ENCODE measurements around the gene PPM1J.
A peak's percentile ranks its signal among the peaks of the same experiment; 100 is the strongest.

The PPM1J gene

DNA sequence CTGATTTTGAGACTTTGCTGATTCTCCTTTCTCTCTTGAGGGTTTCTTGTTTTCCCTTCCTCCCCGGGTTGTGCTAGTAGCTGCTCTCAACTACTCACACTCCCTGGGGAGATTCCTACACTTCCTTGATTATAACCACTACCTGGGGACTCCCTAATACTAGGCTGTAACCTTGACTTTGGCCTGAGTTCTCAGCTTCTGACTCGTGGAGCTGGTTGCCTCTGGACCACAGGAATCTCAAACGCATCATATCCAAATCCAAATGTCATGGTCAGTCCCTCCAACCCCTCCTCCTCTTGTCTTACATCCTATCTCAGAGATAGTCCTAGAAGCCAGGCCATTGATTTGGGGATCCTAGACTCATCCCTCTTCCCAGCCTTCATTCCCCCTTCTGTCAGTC, 28.7 kb downstream of the PPM1J start:
- no peak for DNase-seq

DNA sequence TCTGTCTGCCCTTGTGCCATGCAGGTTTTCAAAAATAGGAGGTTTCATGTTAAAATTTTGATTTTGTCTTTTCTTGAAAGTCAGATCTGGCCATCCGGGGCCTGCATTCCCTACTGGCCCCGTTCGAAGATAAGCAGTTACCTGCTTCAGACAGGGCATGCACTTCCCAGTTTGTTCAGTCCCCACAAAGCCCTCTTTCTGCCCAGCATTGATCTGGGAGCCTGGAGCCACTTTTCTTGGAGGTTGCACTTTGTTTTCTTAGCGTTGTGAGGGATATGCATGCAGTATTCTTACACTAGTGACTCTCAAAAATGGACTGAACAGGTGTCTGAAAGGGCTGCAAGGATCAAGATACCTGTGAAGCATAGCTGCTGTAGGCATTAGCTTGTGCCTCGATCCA, 29.2 kb downstream of the PPM1J start:
- DNase-seq, result no peak

DNA sequence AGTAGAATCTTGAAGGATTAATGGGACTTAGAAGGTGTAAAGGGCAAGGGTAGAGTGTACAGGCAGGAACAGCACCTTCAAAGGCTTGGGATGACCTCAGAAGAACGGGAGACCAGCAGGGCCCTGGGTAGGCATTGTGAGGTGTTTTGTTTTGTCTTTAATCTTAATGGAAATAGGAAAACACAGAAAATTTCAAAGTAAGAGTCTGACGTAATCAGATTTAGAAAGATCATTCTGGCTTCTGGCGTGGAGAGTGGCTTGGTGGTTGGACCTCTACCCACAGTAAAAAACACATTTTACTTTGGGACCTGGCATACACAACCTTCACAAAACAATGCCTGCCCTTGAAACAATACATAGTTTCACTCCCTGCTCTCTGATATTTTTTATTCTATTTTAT, 36.5 kb downstream of the PPM1J start:
- DNase-seq, result no peak

DNA sequence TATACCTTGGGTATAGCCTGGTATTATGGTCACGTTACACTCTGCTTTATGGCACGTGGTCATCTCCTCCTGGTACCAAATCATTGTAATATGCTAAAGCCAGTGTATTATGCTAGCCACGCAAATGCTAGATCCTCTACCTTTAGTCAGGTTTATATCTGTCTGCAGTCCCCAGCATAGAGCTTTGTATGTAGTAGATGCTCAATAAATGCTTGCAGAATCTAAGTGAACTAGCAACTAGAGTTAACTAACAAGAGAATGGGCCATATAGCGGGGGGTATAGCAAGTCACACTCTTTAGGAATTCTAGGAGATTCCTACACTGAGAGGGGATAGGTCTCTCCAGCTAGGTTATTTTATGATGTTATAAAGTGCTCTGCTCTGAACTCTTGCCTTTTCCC, 37.6 kb downstream of the PPM1J start:
- no peak for DNase-seq

DNA sequence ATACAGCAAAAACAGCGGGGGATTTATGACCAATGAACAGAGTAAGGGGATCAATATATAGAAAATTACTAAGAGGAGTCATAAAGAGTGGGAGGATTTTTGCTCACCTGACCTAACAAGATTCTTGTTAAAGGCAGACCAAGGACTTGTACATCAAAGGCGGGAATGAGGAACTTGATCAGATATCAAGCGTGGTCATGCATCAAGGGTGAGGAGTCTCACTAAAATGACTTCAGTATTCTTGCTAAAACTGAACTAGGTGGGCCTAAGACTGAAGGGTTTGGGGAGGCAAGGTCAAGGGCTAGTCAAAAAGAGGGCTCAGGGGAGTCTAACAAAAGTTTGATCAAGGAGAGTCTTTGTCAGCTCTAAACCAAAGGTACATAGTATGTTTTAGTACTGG, 38.6 kb downstream of the PPM1J start:
- DNase-seq, result no peak

DNA sequence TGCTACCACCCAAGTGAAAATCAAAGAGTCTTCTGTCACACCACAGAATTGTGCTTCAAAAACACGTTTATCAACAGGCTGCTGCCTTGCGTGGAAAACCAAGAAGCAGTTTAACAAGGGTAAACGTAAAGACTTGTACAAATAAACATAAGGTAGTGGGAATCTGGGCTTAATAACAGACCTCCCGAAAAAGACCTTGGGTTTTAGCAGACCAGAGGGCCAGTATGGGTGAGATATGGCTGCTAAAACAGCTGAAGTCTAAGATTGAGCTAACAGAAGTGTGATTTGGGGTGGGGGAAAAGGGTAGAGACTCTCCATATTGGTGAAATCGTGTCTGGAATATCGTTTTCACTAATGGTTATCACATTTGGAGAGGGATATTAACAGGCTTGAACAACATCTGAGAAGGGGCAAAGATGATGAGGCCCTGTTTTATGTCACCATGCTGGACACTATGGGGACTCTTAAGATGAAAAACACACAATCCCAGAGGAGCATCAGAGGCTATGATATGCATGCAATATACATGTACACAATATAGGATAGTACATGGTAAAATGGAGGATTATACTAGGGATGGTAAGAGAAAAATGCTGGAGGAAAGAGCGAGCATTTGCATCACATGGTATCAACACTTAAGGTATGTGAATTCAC, 39.3 kb downstream of the PPM1J start:
- DNase-seq, result no peak

DNA sequence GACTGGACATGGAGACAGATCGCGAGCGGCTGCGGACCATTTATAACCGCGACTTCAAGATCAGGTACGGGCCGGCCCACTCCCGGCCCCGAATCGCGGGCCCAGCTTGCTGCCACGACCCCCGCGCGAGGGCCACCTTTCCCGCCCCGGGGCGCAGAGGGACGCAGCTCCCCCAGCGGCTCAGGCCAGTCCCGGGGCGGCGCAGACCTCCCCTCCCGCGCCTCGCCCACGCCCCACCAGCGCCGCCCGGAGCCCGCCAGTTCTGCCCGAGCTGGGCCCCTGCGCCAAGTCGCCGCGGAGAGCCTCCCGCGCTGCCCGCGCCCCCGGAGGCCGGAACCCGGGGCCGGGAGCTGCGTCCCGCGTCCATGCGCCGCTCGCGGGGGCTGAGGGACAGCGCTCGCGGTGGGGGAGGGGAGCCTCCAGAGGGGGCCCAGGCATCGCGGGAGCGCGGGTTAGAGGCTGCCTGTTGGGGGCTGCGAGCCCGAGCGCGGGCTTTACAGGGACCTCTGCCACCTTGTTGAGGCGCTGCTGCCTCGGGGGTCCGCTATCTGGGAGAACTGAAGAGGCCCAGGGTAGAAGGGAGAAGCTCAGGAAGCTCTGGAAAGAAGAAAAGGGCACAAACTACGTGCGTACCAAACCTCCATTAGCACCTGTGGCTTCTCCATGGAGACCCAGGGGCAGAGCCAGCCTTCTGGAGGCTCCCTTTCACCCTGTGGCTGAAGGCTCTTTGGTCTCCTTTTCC, 40.0 kb downstream of the PPM1J start:
- DNase-seq, result no peak

DNA sequence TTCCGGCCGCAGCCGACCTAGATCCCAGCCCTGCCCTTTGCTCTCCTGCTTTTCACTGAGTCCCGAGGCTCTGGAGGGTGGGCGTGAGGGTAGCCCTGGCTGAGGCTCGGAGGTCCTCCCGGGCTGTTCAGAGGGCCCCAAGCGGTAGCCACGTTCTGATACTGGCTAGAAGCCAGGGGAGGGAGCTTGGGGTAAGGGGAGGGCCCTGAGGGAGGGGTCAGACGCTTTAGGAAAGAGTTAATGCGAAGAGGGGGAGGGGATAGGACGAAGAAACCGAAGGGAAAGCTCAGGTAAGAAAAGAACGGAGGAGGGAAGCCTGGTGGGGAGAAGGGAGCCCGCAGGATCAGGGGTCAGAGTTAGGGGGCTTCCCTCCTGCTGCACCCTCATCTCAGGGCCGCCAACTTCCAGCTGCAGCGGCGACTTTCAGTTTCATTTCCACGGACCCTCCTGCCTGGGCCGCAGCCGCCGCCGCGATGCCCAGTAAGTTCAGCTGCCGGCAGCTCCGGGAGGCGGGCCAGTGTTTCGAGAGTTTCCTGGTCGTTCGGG, 40.6 kb downstream of the PPM1J start, which contains the start of gene MOV10:
MOV10 (plus strand) TSS at position 220 of the 546 bp plus-strand sequence; CDS start at position 474, 254 bp downstream.
- DNase-seq, result peak; percentile 49

DNA sequence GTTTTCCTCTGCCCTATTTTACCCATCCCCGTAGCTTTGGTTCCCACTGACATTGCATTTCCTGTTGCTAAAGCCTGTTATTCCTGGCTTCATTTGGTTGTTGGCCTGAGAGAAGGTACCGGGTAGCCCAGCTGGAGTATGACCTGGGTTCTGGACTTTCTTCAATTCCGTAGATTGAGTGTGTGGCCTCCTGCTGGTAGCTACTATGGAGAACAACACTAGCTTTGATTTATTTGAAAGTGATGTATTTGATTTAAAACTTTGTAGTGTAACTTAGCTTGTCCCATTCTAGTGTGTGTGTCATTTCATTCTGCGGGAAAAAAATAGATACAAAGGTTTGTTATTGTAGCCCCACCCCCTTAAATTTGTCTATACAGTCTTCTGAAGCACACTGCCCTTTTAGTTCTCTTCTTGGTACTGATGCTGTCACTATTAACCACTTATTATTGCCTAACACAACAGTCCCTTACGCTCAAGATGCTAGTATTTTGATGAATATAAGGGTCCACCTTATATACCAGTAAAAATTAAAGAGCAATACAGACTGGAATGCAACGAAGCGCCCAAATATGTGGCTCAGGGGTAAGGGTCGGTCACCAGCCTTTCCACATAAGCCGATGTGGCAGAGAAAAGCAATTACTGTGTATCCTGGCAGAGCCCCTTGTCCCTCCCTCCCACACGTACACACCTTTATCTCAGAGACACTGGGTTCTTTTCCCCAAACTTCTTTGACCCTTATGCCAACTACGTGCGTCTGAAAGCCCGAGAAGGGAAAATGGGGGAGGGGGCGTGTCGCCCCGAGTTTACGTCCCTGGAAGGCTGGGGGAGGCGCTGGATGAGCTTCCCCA, 41.3 kb downstream of the PPM1J start:
- DNase-seq, result peak; percentile 30

DNA sequence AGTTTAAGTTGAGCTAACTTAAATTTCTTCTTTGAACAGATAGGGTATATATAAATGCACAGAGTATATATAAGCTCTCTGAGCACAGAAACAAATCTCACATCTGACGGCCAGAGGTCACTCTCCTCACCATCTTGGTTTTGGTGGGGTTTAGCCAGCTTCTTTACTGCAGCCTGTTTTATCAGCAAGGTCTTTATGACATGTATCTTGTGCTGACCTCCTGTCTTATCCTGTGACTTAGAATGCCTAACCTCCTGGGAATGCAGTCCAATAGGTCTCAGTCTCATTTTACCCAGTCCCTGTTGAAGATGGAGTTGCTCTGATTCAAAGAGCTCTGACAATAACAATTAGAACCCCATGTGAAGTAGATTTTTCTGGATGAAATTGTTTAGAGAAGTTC, 42.3 kb downstream of the PPM1J start:
- DNase-seq, result no peak

DNA sequence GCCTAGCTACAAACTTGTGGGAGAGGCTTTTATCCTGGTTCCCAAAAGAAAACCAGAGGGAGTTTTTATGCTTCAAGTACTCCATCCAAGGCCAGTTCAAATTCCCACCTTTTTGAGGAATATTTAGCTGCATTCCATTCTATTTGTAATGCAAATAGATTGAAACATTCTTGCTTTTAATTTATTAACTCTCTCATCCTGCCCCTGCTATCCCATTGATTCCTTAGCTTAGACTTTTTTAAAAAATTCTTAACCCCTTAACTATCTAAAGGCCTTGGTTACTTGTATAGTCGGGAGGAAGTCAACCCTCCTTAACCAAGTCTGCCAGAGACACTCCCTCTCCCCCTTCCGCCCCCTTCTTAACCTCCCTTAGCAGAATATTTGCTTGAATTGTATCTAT, 43.1 kb downstream of the PPM1J start:
- DNase-seq, result no peak

DNA sequence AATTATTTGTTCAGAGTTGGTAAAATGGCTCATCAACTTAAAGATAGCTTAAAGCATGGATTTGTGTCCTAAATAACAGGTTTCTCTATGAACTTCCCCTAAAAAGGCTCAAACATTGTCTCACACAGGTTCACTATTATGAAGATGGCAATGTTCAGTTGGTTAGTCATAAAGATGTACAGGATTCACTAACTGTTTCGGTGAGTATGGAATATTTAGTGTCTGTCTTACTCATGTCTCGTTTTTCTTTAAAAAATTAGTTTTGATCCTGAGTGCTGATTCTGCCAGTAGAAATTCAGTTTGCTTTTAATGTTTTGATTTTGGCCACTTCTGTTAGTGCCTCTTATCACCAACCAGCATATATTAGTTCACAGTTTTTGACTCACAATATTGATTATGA, 48.2 kb downstream of the PPM1J start:
- DNase-seq, result no peak

DNA sequence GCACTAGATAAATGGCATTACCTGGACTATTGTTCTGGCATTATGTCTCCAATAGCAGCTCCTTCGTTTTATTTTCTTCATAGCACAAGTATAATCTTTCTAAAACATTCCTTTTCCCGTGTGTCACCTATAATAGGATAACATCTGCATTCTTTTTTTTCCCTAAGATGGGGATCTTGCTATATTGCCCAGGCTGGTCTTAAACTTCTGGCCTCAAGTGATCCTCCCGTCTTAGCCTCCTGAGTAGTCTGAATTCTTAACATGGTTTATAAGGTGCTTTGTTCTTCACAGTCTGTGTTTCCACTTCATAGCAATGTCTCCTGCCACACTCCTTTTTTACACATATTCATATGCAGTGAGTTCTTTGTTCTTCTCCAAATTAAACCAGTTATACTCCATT, 49.3 kb downstream of the PPM1J start:
- no peak for DNase-seq
